HuH-7.5 (cell line): ENCODE data around the gene PDK3.

ENCODE experiments used
- DNase-seq: peaks from one replicate; pipeline ENCODE4 v3.0.0; 2011; ENCODE audit warnings: low spot score

Gene PDK3

DNA sequence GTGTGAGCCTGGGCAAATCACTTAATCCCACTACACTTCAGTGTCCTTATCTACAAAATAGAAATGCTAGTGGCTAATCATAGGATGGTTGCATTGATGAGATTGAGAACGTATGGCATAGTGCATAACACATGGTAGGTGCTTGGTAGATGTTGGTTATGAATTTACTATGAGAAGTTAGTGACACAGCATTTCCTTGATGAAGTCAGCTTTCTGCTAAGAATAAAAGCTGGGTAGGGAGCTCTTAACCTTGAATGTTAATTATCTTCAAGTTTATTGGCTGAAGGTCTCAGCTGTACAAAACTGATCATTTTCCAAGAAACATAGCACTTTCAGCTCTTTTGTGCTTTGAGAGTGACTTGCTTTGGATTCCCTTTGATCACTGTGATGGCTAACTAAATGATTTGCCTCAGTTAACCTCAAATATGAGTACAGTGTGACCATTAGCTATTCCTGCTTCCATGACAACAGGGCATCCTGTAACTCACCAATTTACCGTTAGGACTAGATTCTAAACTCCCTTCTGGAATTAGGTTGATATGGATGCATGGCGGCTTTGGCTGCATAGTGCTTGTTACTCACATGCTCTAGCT, 17.8 kb downstream of the PDK3 start:
- no peak for DNase-seq

DNA sequence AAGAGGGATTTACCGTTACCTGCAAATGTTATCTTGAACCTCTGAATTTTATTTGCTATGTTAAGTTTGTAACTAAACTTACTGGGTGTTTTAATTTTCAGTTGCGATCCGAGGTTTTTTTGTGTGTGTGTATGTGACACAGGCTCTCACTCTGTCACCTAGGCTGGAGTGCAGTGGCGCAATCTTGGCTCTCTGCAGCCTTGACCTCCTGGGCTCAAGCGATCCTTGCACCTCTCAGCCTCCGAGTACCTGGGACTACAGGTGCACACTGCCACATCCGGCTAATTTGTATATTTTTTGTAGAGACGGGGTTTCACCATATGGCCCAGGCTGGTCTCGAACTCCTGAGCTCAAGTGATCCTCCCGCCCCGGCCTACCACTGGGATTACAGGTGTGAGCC, 18.5 kb downstream of the PDK3 start:
- DNase-seq: no peak

DNA sequence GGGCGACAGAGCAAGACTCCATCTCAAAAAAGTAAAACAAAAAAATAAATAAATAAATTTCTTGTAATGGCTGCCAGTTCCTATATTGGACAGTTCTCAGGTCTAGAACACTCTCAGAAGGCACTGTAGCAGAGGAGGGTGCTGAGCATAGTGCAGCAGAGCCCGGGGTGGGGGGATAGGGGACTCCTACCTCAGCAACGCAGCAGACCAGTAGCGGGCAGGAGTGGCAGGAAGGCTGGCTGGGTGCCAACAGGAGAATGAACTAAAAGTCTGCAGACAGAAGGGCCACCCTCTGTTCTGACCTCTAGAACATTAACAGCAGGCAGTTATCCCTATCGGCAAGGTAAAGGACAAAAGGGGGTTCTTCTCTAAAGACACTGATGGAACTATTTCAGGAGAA, 20.2 kb downstream of the PDK3 start:
- no peak for DNase-seq

DNA sequence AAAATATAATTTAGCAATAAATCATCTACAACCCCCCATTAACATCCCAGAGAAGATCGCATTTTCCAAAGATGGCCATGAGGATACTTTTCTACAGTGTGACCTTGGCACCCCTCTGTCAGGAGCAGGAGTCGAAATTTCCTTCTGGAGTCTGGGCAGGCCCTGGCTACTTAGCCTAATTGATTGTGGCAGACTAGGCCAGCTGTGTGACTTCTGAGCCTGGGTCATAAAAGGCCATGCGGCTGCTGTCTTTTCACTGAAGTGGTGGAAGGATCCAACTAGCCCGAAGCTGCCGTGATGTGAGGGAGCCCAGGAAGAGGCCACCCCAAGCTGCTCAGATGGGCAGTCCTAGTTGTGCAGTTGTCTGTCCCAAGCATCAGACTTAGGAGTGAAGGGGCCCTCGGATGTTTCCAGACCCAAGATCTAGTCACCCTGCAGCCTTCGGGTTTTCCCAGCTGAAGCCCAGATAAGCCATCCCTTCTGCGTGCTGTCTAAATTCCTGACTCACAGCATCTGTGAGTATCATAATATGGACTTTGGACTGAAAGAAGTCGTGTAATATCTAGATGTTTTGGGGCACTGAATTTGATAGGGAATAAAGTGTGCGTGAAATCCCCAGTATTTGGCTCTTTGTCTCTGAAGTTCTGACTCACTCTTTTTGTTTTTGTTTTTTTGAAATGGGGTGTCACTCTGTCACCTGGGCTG, 21.0 kb downstream of the PDK3 start:
- no peak for DNase-seq

DNA sequence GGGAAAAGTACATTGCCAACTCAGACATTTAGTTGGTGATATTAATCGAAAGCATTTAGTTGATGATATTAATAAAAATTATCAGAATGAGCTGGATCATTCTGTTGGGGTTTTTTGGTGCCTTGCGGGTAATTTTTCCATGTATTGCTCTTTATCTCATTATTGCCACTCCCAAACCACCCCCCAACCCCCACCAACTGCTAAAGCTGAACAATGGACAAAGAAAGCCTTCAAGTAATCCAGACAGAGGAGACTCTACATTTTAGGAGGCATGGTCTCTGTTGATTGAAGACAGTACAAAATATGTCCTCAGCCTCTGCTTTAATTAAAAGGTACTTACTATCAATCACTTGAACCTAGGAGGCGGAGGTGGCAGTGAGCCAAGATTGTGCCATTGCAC, 22.5 kb downstream of the PDK3 start:
- DNase-seq: no peak

DNA sequence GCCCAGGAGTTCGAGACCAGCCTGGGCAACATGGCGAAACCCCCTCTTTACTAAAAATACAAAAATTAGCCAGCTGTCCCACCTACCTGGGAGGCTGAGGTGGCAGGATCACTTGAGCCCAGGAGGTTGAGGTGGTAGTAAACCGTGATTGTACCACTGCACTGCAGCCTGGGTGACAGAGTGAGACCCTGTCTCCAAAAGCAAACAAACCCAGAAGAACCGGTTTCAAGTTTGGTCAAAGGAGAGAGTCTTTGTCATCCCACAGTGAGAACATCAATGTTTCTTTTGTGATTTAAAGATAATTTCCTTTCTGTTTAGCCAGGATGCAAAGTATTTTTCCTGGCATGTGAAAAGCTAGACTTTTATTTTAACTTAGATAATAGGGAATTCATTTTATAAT, 26.7 kb downstream of the PDK3 start:
- no peak for DNase-seq

DNA sequence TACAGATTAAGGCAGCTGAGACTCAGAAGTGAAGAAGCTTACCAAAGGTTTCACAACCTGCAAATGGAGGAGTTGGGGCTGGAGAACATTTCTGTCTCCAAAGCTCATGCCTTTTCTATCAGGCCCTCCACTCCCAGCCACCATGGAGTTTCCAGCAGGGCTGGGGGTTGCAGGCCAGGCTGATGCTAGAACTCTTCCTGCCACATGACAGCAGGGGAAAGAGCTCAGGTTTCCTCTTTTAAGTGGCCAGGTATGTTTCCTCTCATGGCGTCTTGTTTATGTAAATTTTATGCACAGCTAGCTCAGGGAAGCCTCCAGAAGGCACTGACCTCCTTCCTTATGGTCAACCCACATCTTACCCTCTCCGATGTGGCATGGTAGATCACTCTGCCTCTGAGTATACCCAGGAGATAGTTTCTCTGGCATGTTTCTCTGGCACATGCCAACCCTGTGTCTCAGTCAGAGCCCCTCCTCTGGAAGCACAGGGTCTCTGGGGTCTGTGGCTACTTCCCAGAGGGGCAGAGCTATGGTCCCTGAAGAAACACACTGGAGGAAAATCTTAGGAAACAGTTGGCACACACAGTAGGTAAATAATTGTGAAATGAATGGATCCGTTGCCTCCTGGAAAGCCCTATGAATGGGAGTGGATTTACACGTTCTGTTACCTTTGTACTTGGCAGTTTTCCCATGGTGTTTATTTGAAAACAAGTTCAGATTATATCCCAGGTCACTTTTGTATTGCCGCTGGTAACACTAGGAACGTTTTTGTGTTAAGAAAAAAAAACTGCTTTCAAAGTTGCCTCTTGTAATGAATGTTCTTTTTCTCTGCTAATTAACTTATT, 28.9 kb downstream of the PDK3 start:
- DNase-seq: no peak

DNA sequence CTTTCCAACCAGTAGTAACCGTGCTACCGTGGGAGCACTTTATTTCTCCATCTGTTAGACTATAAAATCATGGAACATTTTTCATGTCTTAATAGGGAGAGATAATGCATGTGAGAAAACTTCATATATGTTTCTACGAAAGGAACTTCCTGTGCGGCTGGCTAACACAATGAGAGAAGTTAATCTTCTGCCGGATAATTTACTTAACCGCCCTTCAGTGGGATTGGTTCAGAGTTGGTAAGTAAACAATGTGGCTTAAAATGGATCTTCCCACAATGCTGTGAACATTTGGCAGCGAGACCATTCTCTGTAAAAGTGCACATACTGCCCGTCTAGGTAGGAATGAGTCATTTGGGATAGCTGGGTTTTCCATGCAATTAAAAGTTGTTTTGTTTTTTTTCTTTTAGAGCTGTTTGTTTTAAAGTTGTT, 29.6 kb downstream of the PDK3 start:
- DNase-seq: peak; percentile 18

DNA sequence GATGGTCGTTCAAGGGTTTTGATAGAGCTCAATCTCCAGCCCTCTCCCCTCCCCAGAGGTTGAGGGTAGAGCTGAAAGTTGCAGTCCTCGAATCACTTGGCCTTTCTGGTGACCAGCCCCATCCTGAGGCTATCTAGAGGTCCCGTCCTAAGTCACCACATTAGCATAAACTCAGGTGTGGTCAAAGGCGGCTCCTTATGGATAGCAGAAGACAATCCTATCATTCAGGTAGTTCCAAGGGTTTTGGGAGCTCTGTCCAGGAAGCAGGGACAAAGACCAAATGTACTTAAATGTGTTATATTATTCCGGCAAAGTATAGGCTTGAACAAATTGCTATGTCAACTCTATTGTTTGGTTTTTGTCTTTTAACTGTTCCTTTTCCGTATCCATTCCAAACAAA, 30.6 kb downstream of the PDK3 start:
- DNase-seq: no peak

DNA sequence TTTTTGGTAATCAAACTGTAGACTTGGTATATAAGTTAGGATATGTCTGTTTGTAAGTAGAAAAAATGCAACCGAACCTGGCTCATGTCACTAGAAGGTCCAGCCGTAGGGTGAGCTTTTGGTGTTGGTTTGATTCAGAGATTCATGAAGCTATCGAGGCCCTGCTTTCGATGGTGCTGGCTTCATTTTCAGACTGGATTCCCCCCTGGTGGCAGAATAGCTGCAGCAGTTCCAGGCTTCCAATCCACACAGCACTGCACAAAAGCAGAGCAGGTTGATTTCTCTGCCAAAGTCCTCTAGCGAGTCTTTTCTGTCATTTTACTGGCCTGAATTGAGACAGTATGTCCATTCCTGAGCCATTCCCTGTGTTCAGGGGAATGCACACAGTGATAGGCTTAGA, 33.1 kb downstream of the PDK3 start:
- no peak for DNase-seq

DNA sequence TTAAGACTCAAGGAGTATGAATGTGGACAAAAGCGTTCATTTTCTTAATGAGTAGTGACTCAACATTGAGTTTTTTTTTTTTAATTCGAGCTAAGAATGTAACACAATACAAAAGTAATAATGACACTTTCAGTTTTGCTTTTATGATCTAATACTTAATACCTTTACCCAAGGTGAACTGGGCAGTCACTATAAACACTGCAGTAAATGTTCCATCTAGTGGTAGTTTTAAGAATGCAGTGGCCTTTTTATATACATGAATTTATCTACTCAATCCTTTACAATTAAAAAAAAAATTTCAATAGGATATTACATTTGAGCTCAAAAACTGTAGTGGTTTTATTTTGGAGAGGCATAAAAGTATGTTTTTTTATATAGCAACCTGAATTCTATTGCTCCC, 33.9 kb downstream of the PDK3 start:
- no peak for DNase-seq

DNA sequence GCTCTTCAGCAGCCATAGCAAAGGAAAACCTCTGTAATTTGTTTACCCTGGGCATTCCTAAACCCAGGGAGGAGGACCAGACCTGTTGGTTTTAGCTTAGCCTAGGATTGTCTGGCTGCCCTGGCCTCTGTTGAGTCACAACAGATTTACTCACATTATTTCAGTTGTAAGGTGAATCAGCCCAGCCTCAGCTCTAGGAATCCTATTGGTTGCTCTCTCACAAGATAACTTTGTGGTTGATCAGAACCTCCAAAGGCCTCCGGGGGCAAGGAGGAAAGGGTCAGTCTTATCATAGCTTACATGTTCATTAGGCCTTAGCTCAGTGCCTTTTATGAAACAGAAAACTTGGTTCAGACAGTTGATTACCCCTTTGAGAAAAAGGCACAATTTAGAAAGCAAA, 41.0 kb downstream of the PDK3 start:
- DNase-seq: no peak

DNA sequence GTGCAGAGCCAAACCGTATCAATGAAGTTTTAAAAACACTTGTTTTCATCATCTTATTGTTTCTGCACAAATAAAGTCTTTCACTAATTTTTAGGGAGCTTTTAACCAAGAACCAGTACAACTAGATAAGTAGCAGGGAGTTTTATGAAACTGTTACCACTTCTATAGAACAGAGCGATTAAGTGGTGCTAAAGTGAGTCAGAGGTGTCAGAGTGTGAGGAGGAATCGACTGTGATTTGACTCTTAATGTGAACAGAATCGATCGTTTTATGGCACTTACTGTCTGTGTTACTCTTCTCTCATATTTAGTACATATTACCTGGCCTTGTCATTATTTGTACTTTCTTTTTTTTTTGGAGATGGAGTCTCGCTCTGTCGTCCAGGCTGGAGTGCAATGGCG, 43.3 kb downstream of the PDK3 start:
- DNase-seq: no peak

DNA sequence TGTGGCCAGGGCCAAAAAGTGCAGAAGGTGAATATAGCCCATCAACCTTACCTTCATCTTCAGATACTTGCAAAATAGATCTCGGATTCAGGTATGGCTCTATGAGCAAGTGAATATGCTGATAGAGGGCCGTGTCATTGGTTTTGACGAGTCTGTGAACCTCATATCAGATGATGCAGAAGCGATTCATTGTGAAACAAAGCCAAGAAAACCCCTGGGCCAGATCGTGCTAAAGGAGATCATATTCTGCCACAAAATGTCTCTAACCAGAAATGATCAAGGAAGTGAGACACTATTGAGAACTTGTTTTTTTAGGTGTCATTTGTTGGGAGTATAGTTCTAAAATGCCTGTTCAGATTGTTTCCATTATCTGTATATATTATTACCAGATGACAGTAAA, 48.3 kb downstream of the PDK3 start:
- DNase-seq: no peak

DNA sequence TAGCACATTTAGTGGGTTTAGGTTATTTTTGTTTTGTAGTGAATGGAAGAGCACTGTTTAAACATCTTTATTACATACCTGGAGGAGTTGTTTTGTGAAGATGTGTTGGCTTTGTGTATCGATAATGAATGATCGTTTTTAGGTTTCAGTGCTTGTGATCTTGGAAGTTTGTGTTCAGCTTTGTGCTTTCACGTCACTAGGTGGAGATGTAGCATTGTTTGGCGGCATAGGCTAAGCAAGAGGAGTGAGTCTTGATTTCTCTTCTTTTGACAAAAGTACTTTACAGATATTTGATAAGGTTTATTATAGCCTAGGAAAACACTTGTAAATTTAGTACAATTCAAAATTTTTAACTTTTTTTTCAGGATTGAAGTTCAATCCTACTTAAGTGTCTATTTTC, 50.4 kb downstream of the PDK3 start:
- no peak for DNase-seq

DNA sequence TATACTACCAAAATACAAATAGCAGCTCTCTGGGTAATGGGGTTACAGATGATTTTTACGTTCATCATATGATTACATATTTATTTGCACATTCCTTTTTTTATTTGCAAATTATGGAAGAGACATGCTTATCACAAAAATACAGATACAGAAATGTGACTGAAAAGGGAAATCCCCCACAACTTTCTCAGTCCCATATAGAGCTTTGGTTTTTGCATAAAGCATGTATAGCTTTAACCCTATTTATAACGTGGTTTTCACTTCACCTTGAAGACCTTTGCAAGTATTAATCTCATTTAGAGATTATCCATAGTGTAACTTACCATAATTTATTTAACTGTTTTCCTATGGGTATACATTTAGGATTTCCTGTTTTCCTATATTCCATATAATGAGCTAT, 55.4 kb downstream of the PDK3 start:
- no peak for DNase-seq

DNA sequence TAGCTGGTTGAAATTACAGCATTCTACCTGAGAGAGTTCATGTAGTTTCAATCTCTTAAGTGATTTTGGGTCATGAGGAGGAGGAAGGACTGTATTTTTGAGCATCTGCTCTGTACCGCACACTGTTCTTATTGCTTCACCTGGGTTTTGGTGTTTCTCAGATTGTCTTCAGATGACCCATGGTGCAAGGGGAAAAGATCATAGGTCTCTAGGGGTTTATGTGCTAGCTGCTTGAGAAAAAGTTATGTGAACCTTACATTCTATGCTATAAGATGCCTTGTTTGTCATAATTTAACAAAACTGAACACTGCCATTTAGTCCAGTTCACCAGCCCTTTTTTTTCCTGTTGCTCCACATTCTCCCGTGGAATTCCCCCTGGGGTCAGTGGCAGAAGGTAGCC, 60.4 kb downstream of the PDK3 start:
- DNase-seq: no peak

DNA sequence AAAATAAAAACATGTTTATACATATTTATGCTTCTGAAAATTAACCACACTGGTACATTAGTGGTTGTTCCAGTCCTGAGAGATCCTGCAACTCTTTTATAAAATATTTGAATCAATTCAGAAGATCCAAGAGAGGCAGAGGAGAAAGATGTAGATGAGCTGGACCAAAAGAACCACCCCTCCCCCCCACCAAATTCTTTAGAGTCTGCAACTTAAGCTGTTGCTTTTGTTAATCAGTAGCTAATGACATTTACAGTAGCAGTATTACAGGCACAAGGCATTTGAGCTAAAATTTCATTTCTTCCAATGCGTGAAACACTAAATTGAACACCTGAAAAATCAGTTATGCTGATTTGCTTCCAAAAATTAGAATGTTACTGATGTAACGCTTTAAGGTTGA, 61.5 kb downstream of the PDK3 start:
- no peak for DNase-seq

DNA sequence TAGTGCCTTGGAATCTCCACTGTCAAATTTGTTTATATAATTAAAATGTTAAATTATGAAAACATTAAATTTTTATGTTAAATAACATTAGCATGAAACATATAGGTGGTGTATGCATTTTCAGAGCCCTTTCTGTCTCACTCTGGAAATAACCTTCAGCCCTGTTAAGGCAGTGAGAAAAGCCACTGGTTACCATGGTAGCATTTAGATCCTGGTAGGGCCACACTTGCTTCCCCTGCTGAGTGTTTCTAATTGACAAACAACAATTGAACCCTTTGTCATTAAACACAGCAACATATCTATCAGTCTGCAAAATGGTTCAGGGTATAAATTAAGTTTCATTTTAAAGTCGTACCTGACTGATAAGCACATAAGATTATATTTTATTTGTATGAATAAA, 63.5 kb downstream of the PDK3 start:
- no peak for DNase-seq

DNA sequence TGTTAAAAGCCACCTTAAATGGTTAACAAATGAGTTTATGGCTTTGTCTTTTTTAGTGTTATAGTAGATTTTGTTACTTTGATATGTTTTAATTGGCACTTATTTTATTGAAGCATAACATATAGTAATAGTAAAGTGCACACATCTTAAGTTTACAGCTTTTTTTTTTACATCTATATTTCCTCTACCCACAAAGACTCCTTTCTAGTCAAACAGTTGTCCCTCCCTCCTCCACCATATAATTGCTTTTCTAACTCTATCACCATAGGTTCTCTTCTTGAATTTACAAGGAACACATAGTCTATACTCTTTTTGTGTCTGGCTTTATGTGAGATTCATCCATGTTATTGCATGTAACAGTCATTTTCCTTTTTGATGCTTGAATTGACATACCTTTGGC, 71.5 kb downstream of the PDK3 start:
- no peak for DNase-seq

DNA sequence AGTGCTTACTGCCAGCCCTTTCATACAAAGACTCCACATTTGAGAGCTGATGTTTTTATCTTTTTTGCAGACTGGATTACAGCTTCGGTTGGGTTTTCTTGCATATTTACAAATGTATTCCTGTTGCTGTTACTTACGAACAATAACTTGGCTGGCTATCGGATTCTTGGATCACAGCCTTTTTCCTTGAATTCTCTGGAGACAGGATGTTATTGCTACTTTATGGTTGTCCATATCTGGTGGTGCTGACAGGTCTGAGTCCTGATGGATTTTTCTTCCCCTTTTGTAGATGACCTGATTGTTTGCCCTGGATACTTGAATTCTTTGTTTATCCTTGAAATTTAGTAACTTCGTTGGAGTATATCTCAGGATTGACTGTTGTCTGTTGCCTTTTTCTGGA, 77.7 kb downstream of the PDK3 start:
- DNase-seq: no peak

DNA sequence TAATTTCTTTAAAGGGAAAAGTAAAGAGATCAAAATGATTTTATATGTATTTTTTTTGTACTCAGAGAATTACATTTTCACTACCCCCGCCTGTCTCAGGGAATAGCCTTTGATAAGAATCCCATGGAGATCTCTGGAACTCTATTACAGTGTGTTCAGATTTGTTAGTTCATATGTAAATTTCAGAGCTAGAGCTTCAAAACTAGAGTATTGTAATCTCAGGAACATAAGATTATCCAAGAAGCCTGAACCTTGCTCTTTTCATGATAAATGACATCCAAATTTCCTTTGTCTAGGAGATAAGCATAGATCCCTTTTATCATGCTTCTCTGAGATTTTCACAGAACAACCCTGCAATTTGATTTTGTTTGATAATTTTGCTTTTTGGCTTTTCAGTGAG, 82.9 kb downstream of the PDK3 start:
- DNase-seq: no peak

DNA sequence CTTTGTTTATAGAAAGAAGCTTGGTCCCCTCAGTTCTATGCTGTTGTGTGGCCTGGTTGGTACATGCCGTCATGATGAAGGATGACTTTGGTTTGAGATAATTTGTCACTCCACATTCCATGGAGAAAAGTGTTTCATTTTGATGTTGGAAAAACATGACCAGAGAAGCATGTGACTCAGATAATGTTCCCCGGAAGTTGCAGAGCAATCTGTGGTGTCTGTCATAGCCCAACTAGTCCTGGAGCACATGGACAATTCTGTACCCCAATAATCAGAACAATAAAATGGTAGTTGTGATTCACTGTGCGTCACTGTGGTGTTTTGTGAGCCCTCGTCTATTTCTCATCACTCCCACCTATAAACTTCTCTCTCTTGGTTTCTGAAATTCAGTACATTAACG, 85.1 kb downstream of the PDK3 start:
- DNase-seq: no peak

DNA sequence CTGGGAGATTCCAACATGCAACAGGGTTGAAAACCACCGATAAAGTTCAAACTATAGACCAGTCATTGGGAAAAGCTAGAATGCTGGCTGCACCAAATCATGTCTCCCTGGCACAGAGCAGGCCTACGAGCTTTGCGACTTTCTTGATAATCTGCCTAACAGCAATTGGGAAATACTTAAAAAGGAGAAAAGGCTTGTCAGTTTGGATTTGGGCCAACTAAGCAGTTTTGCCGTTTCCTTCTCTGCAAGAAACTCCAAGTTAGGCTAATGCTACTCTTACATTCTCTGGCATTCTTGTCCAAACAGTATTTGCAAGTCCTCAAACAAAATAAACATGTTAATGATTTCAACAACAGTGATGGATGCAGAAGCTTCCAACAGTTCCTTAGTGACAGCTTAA, 87.9 kb downstream of the PDK3 start:
- no peak for DNase-seq
